Measurements from ENCODE around the gene PPIL4.
"Not testable (repeated sequence)": the region's sequence is repeated elsewhere in the genome, so short reads cannot be mapped to it uniquely, and the experiment has no call there.

DNA sequence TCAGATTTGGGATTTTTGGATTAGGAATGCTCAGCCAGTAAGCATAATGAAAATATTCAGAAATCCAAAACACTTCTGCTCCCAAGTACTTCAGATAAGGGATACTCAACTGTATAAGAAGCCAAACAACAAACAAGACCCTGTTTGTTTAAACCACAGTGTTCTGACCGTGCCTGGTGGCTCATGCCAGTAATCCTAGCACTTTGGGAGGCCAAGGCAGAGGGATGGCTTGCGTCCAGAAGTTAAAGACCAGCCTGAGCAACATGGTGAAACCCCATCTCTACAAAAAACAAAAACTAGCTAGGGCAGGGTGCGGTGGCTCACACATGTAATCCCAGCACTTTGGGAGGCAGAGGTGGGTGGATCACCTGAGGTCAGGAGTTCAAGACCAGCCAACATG lies 85.6 kb downstream of the PPIL4 start:
- TF ChIP-seq, protein P1, sequence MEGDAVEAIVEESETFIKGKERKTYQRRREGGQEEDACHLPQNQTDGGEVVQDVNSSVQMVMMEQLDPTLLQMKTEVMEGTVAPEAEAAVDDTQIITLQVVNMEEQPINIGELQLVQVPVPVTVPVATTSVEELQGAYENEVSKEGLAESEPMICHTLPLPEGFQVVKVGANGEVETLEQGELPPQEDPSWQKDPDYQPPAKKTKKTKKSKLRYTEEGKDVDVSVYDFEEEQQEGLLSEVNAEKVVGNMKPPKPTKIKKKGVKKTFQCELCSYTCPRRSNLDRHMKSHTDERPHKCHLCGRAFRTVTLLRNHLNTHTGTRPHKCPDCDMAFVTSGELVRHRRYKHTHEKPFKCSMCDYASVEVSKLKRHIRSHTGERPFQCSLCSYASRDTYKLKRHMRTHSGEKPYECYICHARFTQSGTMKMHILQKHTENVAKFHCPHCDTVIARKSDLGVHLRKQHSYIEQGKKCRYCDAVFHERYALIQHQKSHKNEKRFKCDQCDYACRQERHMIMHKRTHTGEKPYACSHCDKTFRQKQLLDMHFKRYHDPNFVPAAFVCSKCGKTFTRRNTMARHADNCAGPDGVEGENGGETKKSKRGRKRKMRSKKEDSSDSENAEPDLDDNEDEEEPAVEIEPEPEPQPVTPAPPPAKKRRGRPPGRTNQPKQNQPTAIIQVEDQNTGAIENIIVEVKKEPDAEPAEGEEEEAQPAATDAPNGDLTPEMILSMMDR (IDR thresholded peaks at IDR 0.05) = not testable (repeated sequence)
- not testable (repeated sequence) for TF ChIP-seq POLR2A (IDR thresholded peaks at IDR 0.05)

All from heart left ventricle (tissue), 13 donors.